ENCODE measurements around the gene NEDD8.

GRCh38 chr14:24269910-24270536, 37.9 kb upstream of the NEDD8 start:
- no peak for TF ChIP-seq CTCF (IDR thresholded peaks at IDR 0.05)
- TF ChIP-seq POLR2A (IDR thresholded peaks at IDR 0.05) = no peak

Data from testis (tissue), 2 donors.